Gastroesophageal sphincter (tissue), 4 donors: ENCODE data around the gene LRRC41. TPM values are rescaled to one million over a fixed set of nuclear protein-coding genes. Genes with fewer than 3 reads are reported as not detected.

Source experiments
- ATAC-seq: fragments of 150-250 bp; one replicate; pipeline ENCODE4 v1.9.1; 2016; ENCODE audit warnings: mild to moderate bottlenecking, moderate library complexity
- H3K27ac ChIP-seq, 4 donors: fragments of 200-600 bp; sonication (generic) in 3 of 4; 1 replicate in 3 of 4; 2 replicates in 1 of 4; pipeline ENCODE4 v1.5.1; 2016 to 2019
- H3K27me3 ChIP-seq: fragments of 200-600 bp; sonication (generic); one replicate; pipeline ENCODE4 v1.5.1; 2019
- H3K36me3 ChIP-seq, 2 donors: fragments of 200-600 bp; sonication (generic); one replicate each; pipeline ENCODE4 v1.5.1; 2019; ENCODE audit warnings: control low read depth in 1 of 2
- H3K4me1 ChIP-seq, 3 donors: fragments of 200-600 bp; sonication (generic); 1 replicate in 2 of 3; 2 replicates in 1 of 3; pipeline ENCODE4 v1.5.1; 2016 to 2019; ENCODE audit warnings: control low read depth in 2 of 3
- H3K4me3 ChIP-seq, 2 donors: fragments of 200-600 bp; sonication (generic); one replicate each; pipeline ENCODE4 v1.5.1; 2019; ENCODE audit warnings: mild to moderate bottlenecking in 1 of 2, moderate library complexity in 1 of 2
- H3K9me3 ChIP-seq, 3 donors: fragments of 200-600 bp; sonication (generic); one replicate each; pipeline ENCODE4 v1.5.1; 2017 to 2019; ENCODE audit warnings: control low read depth in 2 of 3
- CTCF ChIP-seq, 4 experiments: fragments of 200-600 bp in 2 of 4; fragments of 450-650 bp in 2 of 4; sonication (generic) in 1 of 4; IDR thresholded peaks; one replicate each; pipeline ENCODE4 v1.5.1; 2017 to 2019; ENCODE audit warnings: antibody characterized with exemption in 4 of 4, mild to moderate bottlenecking in 2 of 4, moderate library complexity in 2 of 4
- EP300 ChIP-seq: sonication (generic); formaldehyde crosslinking; IDR thresholded peaks from one replicate; pipeline ENCODE4 v1.6.1; 2017; ENCODE audit warnings: antibody characterized with exemption, mild to moderate bottlenecking
- POLR2A ChIP-seq, 2 donors: fragments of 450-650 bp; IDR thresholded peaks; one replicate each; pipeline ENCODE4 v1.6.1; 2017; ENCODE audit warnings: antibody characterized with exemption in 2 of 2, mild to moderate bottlenecking in 2 of 2, moderate library complexity in 1 of 2
- POLR2AphosphoS5 ChIP-seq: sonication (generic); formaldehyde crosslinking; IDR thresholded peaks from one replicate; pipeline ENCODE4 v1.6.1; 2017; ENCODE audit warnings: antibody characterized with exemption
- WGBS, 2 donors: methylation state at CpG; one replicate each; pipeline ENCODE4 v1.1.5; 2018; ENCODE audit warnings: low coverage in 1 of 2; 5-methylcytosine and 5-hydroxymethylcytosine counted together
- total RNA-seq, 4 donors: library from RNA; depleted of rRNA; stranded (reverse); fragments of >200 nt; gene quantifications; one replicate each; pipeline ENCODE4 v1.1.0, GENCODE V29; 2016

LRRC41 gene
- total RNA-seq, 4 donors from 2014 or later, result 55.6 to 77.9 (median 66.7) TPM

- no peak for TF ChIP-seq POLR2A (IDR thresholded peaks at IDR 0.05)
- TF ChIP-seq POLR2AphosphoS5, result no peak
- no peak for TF ChIP-seq CTCF (IDR thresholded peaks at IDR 0.05)
- TF ChIP-seq EP300, result no peak
- Histone ChIP-seq H3K27ac (no peak overlapping the region), H3K4me1 (no peaks in the 10 kb centered on the region), H3K36me3 (no peaks in the 10 kb centered on the region), H3K9me3 (no peaks in the 10 kb centered on the region), H3K27me3 (no peaks in the 10 kb centered on the region), H3K4me3 (no peak overlapping the region)
- 67 to 100% methylated on average over 1 to 2 of the region's 2 CpGs for WGBS, 2 donors
- ATAC-seq, result no peak
Measured at GRCh38 chr1:46263146-46263545, 40.3 kb downstream of the LRRC41 start.

- Histone ChIP-seq H3K27me3 (no peaks in the 10 kb centered on the region), H3K4me1 (no peaks in the 10 kb centered on the region), H3K27ac (no peak overlapping the region), H3K9me3 (no peaks in the 10 kb centered on the region), H3K4me3 (no peak overlapping the region), H3K36me3 (no peaks in the 10 kb centered on the region)
- 80 to 100% methylated on average over 1 of the region's 1 CpG for WGBS, 2 donors
- no peak for ATAC-seq
- TF ChIP-seq EP300, result no peak
- no peak for TF ChIP-seq CTCF (IDR thresholded peaks at IDR 0.05)
- TF ChIP-seq POLR2A (IDR thresholded peaks at IDR 0.05), result no peak
- no peak for TF ChIP-seq POLR2AphosphoS5
Measured at GRCh38 chr1:46262508-46262907, 40.9 kb downstream of the LRRC41 start.

GRCh38 chr1:46256523-46256922 lies 46.9 kb downstream of the LRRC41 start:
- Histone ChIP-seq H3K27me3 (no peaks in the 10 kb centered on the region), H3K36me3 (no peaks in the 10 kb centered on the region), H3K4me1 (no peaks in the 10 kb centered on the region), H3K27ac (no peak overlapping the region), H3K4me3 (no peak overlapping the region), H3K9me3 (no peaks in the 10 kb centered on the region)
- TF ChIP-seq POLR2AphosphoS5 (no peak), EP300 (no peak), CTCF (IDR thresholded peaks at IDR 0.05) (no peak), POLR2A (IDR thresholded peaks at IDR 0.05) (no peak)
- 91% methylated on average over 2 of the region's 2 CpGs; no CpG with 5 or more reads in 1 of the 2 donors for WGBS, 2 donors
- no peak for ATAC-seq

GRCh38 chr1:46254668-46255067 lies 48.7 kb downstream of the LRRC41 start:
- Histone ChIP-seq H3K9me3 (no peaks in the 10 kb centered on the region), H3K4me1 (no peaks in the 10 kb centered on the region), H3K27me3 (no peaks in the 10 kb centered on the region), H3K27ac (no peak overlapping the region), H3K4me3 (no peak overlapping the region), H3K36me3 (no peaks in the 10 kb centered on the region)
- ATAC-seq, result no peak
- no peak for TF ChIP-seq POLR2A (IDR thresholded peaks at IDR 0.05)
- no peak for TF ChIP-seq EP300
- TF ChIP-seq CTCF (IDR thresholded peaks at IDR 0.05), result no peak
- no peak for TF ChIP-seq POLR2AphosphoS5
- 79 to 100% methylated on average over 3 of the region's 5 CpGs for WGBS, 2 donors

- TF ChIP-seq POLR2AphosphoS5 (no peak), EP300 (no peak), POLR2A (IDR thresholded peaks at IDR 0.05) (no peak), CTCF (IDR thresholded peaks at IDR 0.05) (no peak)
- Histone ChIP-seq H3K9me3 (no peaks in the 10 kb centered on the region), H3K4me3 (peak overlapping the region; percentile 48 to 55), H3K27me3 (no peaks in the 10 kb centered on the region), H3K36me3 (no peaks in the 10 kb centered on the region), H3K4me1 (peaks cover 0 to 17% (median 5%) of the 10 kb centered on the region in 3 donors), H3K27ac (no peak overlapping the region)
- 1 to 2% methylated on average over 6 to 7 of the region's 7 CpGs for WGBS, 2 donors
- no peak for ATAC-seq
Measured at GRCh38 chr1:46248122-46248920, 55.1 kb downstream of the LRRC41 start.
